HCT116 (cell line): ENCODE data around the gene RAB34.
A peak's percentile ranks its signal among the peaks of the same experiment; 100 is the strongest.

ENCODE experiments used
- ATF3 ChIP-seq: IDR thresholded peaks from 2 replicates; pipeline ENCODE4 v1.6.1; 2012
- CEBPB ChIP-seq: IDR thresholded peaks from 2 replicates; pipeline ENCODE4 v1.6.1; 2012; ENCODE audit warnings: low read depth
- CTCF ChIP-seq, 3 experiments: fragments of 200-600 bp in 1 of 3; sonication (generic) in 1 of 3; IDR thresholded peaks in 2 of 3; conservative IDR thresholded peaks in 1 of 3; 2 replicates each; pipeline ENCODE4 v1.5.1; 2012 to 2017; ENCODE audit warnings: low read depth in 2 of 3, low read length in 2 of 3, antibody characterized with exemption in 1 of 3, borderline replicate concordance in 1 of 3, control low read depth in 1 of 3, mild to moderate bottlenecking in 1 of 3, mixed read lengths in 1 of 3, mixed run types in 1 of 3, moderate library complexity in 1 of 3; ENCODE audit not compliant: insufficient read depth in 1 of 3
- EGR1 ChIP-seq: IDR thresholded peaks from 2 replicates; pipeline ENCODE4 v1.6.1; 2012; ENCODE audit warnings: low read depth
- EZH2phosphoT487 ChIP-seq: fragments of 200-600 bp; IDR thresholded peaks from 2 replicates; pipeline ENCODE4 v1.6.1; 2018; ENCODE audit warnings: antibody characterized with exemption, borderline replicate concordance
- JUND ChIP-seq: IDR thresholded peaks from 2 replicates; pipeline ENCODE4 v1.6.1; 2012
- MAX ChIP-seq: IDR thresholded peaks from 2 replicates; pipeline ENCODE4 v1.6.1; 2012
- POLR2A ChIP-seq: IDR thresholded peaks from 2 replicates; pipeline ENCODE4 v1.7.0; 2011; ENCODE audit warnings: borderline replicate concordance; ENCODE audit not compliant: insufficient read depth, insufficient read length; ENCODE audit errors: extremely low read depth
- POLR2AphosphoS5 ChIP-seq: IDR thresholded peaks from 2 replicates; pipeline ENCODE4 v1.6.1; 2011; ENCODE audit warnings: mild to moderate bottlenecking, low read depth, low read length, moderate library complexity
- REST ChIP-seq: IDR thresholded peaks from 2 replicates; pipeline ENCODE4 v1.6.1; 2012; ENCODE audit warnings: low read depth
- SP1 ChIP-seq: IDR thresholded peaks from 2 replicates; pipeline ENCODE4 v1.6.1; 2012; ENCODE audit warnings: low read depth
- YY1 ChIP-seq: IDR thresholded peaks from 2 replicates; pipeline ENCODE4 v1.6.1; 2011; ENCODE audit warnings: low read length, low read depth, moderate library complexity, mild to moderate bottlenecking; ENCODE audit not compliant: insufficient replicate concordance; ENCODE audit errors: extremely low read depth

GRCh38 chr17:28714281-28714680 lies 3.4 kb downstream of the RAB34 start:
- TF ChIP-seq EGR1 (no peak), POLR2AphosphoS5 (no peak), SP1 (no peak), CTCF (IDR thresholded peaks at IDR 0.05 in 2 of 3, conservative IDR thresholded peaks at IDR 0.05 in 1 of 3; ENCODE audit: borderline replicate concordance in 1 of 3, insufficient read depth in 1 of 3, low read depth in 2 of 3, low read length in 2 of 3) (peak in 1 of 3 experiments; percentile 32; a peak in 2 of 6 replicates), REST (no peak), MAX (no peak), POLR2A (no peak), EZH2phosphoT487 (no peak), ATF3 (no peak), YY1 (no peak), CEBPB (no peak), JUND (no peak)
